ENCODE data around the gene ZBTB20. TPM values are rescaled to one million over a fixed set of nuclear protein-coding genes. Genes with fewer than 3 reads are reported as not detected.

ZBTB20 gene
- polyA plus RNA-seq, 3 donors, result 4.2 to 7.6 (median 6.4) TPM

- DNase-seq (ENCODE audit: low read depth in 3 of 3, low spot score in 2 of 3), result no peak
Measured at GRCh38 chr3:114404590-114404989, 742.5 kb downstream of the ZBTB20 start.

- DNase-seq (ENCODE audit: low read depth in 3 of 3, low spot score in 2 of 3), result no peak
Measured at GRCh38 chr3:114402838-114403237, 744.2 kb downstream of the ZBTB20 start.

DNA sequence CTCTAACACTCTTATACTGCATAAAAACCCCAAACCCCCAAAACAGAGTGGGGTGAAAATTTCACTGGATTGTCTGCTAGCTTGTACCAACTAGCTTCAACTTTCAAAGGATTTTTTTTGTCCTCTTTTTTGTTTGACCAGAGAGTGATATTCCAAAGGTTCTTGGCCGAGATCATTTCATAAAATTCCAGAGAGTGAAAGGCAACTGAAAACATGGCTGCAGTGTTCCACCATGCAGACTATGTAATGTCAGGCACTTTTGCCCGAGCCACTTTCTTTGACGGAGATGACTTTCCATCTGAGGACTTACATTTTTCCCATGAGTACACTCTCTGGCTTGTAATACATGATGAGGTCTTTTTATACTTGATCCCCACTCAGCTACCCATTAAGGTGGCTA lies 745.7 kb downstream of the ZBTB20 start:
- DNase-seq (ENCODE audit: low read depth in 3 of 3, low spot score in 2 of 3), result no peak

DNA sequence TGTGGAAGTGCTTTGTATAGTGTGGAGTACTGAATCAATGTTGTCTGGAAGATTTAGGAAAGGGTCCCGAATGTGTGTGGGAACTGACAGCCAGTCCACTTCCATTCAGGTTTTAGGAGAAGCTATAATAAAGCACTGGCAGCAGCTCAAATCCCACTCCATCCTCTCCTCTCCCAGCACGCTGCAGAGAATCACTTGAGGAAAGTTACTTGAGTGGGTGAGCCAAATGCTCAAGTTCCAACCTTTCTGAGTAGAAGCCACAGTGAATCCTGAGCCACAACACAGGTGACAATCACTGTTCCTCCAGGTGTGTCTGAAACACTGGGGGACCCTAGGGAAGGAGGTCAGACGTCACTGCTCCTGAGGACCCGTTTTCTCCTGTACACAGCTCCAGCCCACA lies 746.7 kb downstream of the ZBTB20 start:
- DNase-seq (ENCODE audit: low read depth in 3 of 3, low spot score in 2 of 3), result no peak

DNA sequence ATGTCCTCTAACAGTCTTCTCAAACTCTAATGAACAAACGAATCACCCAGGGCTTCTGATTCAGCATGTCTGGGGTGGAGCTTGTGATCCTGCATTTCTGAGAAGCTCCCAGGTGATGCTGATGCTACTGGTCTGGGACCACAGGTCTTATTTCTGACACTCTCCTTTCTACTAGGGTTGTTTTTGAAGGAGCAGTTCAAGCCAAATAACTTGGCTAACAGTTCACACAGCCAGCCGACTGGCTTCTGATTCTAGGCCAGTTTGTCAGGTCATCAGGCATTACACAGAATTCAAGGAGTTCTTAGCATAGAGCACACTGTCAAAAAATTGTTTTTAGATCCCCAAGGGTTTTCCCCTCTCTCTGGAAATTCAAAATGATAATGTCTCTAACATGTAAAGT lies 752.5 kb downstream of the ZBTB20 start:
- DNase-seq (ENCODE audit: low read depth in 3 of 3, low spot score in 2 of 3), result no peak

- no peak for DNase-seq (ENCODE audit: low read depth in 3 of 3, low spot score in 2 of 3)
Measured at GRCh38 chr3:114393367-114394072, 753.6 kb downstream of the ZBTB20 start.

DNA sequence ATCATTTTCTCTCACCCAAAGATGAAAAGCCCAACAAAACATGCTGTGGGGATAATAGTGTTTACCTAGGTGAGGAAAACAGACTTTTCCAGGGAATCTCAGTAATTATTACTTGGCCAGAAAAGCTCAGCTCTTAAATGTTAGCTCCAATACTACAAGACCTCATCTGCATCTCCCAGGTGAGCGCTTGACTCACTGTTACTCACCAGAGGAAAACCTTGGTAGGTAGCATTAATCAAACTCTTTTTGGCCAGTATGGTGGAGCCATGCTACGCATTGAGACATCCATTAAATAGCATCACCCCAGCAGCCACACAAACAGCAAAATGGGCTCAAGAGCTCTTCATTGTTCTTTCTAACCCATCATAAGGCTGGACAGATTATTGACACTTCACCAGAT lies 754.3 kb downstream of the ZBTB20 start:
- no peak for DNase-seq (ENCODE audit: low read depth in 3 of 3, low spot score in 2 of 3)

DNA sequence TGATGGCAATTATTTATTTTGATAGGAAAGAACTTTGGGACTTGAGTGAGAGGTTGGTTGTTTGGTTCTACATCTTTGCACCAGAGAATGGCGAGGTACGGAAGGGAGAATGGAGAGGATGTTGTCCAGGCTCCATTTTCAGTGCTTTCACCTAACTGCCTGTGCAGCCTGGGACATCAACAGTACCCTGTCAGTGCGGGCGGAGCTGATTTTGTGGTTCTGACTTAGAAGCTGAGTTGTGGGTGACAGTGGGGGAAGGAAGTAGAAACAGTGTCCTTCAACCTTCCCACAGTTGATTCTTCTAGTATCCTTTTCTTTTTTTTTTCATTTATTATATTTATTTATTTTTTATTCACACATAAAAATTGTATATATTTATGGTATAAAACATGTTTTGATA lies 757.9 kb downstream of the ZBTB20 start:
- DNase-seq (ENCODE audit: low read depth in 3 of 3, low spot score in 2 of 3), result no peak

- DNase-seq (ENCODE audit: low read depth in 3 of 3, low spot score in 2 of 3), result no peak
Measured at GRCh38 chr3:114384558-114384903, 762.6 kb downstream of the ZBTB20 start.

- DNase-seq (ENCODE audit: low read depth in 3 of 3, low spot score in 2 of 3), result peak; percentile 58 to 71 (median 59)
Measured at GRCh38 chr3:114383875-114384557, 763.1 kb downstream of the ZBTB20 start.

DNA sequence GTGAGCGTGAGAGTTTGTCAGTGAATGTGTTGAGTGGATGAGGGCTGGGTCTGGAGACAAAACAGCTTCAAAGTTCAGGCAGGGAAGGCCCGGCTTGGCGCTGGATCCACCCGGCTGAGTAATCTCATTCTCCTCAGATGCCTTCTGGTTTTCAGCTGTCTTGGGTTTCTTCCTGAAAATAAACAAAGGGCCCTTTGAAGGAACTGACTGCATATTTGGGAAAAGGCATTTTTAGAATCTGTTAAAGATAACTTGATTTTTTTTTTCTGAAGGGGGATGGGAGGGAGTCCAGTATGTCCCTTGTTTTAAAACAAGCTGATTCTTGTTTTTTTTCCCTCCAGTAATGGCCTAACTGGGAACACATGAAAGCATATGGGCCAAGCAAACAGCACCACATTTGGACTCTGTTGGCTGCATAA lies 766.8 kb downstream of the ZBTB20 start:
- DNase-seq (ENCODE audit: low read depth in 3 of 3, low spot score in 2 of 3), result no peak

DNA sequence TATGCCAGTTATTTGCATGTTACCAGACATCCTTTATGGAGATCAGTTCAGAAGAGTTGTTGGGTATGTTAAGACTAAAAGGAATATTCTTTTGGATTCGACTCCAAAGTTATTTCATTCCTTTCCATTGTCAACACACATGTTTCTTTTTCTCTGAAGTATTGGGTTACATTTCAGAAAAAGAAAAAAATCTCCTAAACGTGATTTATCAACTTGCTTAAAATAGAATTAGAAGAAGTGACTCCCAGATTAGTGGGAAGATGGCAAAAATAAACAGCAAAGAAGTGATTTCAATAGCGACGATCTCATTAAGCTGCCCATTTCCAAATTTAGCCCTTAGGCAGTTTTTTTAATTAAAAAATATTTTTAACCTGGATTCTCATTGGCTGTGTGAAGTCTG lies 767.8 kb downstream of the ZBTB20 start:
- no peak for DNase-seq (ENCODE audit: low read depth in 3 of 3, low spot score in 2 of 3)

GRCh38 chr3:114378760-114379159 lies 768.3 kb downstream of the ZBTB20 start:
- no peak for DNase-seq (ENCODE audit: low read depth in 3 of 3, low spot score in 2 of 3)

GRCh38 chr3:114377426-114377825 lies 769.7 kb downstream of the ZBTB20 start:
- no peak for DNase-seq (ENCODE audit: low read depth in 3 of 3, low spot score in 2 of 3)

DNA sequence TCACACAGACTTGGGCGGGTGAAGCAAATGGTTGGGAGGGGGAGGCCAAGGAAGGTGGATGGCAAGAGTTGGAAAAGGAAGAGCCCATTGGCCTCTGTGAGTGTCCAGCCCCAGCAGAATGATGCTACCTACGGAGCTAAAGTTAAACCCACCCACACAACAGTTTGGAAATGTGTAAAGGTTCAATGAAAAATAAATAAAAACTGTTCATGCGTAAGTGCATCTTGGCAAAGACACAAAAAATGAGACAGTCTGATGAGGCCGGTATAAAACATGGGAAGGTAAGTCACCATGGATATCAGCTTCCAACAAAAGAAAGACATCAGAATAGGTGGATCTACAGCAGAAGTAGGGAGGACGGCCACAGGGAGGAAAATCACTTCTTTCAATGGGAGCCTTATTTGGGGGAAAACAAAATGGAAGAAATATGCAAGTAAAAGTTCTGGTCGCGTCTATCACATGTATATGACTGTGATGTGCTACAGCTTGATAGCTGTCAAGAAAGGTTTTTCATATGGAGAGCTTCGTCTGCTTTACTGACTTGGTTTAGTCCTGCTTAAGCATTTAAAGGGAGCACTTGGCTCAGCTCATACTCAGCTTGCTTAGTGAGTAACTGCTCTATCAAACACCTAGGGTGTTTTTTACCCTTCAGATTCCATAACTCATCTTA lies 770.4 kb downstream of the ZBTB20 start:
- DNase-seq (ENCODE audit: low read depth in 3 of 3, low spot score in 2 of 3), result no peak

GRCh38 chr3:114375608-114376421 lies 771.3 kb downstream of the ZBTB20 start:
- DNase-seq (ENCODE audit: low read depth in 3 of 3, low spot score in 2 of 3), result no peak

GRCh38 chr3:114374433-114374990 lies 772.6 kb downstream of the ZBTB20 start:
- DNase-seq (ENCODE audit: low read depth in 3 of 3, low spot score in 2 of 3), result no peak

GRCh38 chr3:114370537-114371174 lies 776.4 kb downstream of the ZBTB20 start:
- DNase-seq (ENCODE audit: low read depth in 3 of 3, low spot score in 2 of 3), result no peak

GRCh38 chr3:114365909-114366308 lies 781.2 kb downstream of the ZBTB20 start:
- DNase-seq (ENCODE audit: low read depth in 3 of 3, low spot score in 2 of 3), result no peak
